ENCODE results near the gene CABP7.

- TF ChIP-seq POLR2AphosphoS5 (IDR thresholded peaks at IDR 0.05; ENCODE audit: low read depth, low read length) (no peak), RAD21 (IDR thresholded peaks at IDR 0.05; ENCODE audit: low read length) (no peak), EP300 (IDR thresholded peaks at IDR 0.05; ENCODE audit: borderline replicate concordance in 1 of 2, low read depth in 1 of 2, low read length in 1 of 2) (no peak), TAF1 (IDR thresholded peaks at IDR 0.05; ENCODE audit: borderline replicate concordance, low read depth, low read length) (no peak), GABPA (IDR thresholded peaks at IDR 0.05; ENCODE audit: low read depth) (no peak), EZH2phosphoT487 (IDR thresholded peaks at IDR 0.05; ENCODE audit: borderline replicate concordance, low read depth) (no peak), YY1 (IDR thresholded peaks at IDR 0.05; ENCODE audit: low read depth) (no peak), RFX5 (IDR thresholded peaks at IDR 0.05; ENCODE audit: low read length) (no peak), RCOR1 (IDR thresholded peaks at IDR 0.05; ENCODE audit: low read length) (no peak)
- TF ChIP-seq, protein P1, sequence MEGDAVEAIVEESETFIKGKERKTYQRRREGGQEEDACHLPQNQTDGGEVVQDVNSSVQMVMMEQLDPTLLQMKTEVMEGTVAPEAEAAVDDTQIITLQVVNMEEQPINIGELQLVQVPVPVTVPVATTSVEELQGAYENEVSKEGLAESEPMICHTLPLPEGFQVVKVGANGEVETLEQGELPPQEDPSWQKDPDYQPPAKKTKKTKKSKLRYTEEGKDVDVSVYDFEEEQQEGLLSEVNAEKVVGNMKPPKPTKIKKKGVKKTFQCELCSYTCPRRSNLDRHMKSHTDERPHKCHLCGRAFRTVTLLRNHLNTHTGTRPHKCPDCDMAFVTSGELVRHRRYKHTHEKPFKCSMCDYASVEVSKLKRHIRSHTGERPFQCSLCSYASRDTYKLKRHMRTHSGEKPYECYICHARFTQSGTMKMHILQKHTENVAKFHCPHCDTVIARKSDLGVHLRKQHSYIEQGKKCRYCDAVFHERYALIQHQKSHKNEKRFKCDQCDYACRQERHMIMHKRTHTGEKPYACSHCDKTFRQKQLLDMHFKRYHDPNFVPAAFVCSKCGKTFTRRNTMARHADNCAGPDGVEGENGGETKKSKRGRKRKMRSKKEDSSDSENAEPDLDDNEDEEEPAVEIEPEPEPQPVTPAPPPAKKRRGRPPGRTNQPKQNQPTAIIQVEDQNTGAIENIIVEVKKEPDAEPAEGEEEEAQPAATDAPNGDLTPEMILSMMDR (IDR thresholded peaks at IDR 0.05), result no peak
- TF ChIP-seq, protein P2, sequence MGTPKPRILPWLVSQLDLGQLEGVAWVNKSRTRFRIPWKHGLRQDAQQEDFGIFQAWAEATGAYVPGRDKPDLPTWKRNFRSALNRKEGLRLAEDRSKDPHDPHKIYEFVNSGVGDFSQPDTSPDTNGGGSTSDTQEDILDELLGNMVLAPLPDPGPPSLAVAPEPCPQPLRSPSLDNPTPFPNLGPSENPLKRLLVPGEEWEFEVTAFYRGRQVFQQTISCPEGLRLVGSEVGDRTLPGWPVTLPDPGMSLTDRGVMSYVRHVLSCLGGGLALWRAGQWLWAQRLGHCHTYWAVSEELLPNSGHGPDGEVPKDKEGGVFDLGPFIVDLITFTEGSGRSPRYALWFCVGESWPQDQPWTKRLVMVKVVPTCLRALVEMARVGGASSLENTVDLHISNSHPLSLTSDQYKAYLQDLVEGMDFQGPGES (IDR thresholded peaks at IDR 0.05; ENCODE audit: low read depth, low read length), result no peak
- TF ChIP-seq, protein P3, sequence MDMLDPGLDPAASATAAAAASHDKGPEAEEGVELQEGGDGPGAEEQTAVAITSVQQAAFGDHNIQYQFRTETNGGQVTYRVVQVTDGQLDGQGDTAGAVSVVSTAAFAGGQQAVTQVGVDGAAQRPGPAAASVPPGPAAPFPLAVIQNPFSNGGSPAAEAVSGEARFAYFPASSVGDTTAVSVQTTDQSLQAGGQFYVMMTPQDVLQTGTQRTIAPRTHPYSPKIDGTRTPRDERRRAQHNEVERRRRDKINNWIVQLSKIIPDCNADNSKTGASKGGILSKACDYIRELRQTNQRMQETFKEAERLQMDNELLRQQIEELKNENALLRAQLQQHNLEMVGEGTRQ (IDR thresholded peaks at IDR 0.05; ENCODE audit: borderline replicate concordance, low read depth, low read length), result no peak
Observed at GRCh38 chr22:29692327-29692640, 27.5 kb upstream of the CABP7 start.
